ENCODE data around the gene SEMA5A. TPM values are rescaled to one million over a fixed set of nuclear protein-coding genes. Genes with fewer than 3 reads are reported as not detected.

The SEMA5A gene
- total RNA-seq, 1 donor from 2014 or later: 9.3 TPM

- H3K27ac ChIP-seq: no peak overlapping the region
- H3K9me3 ChIP-seq: no peaks in the 10 kb centered on the region
- H3K4me3 ChIP-seq: no peak overlapping the region
- H3K4me1 ChIP-seq: no peaks in the 10 kb centered on the region
- H3K36me3 ChIP-seq: no peaks in the 10 kb centered on the region
- DNase-seq (ENCODE audit: extremely low spot score in 2 of 2): no peak
- H3K27me3 ChIP-seq: no peaks in the 10 kb centered on the region
- TF ChIP-seq POLR2A (IDR thresholded peaks at IDR 0.05): no peak
- TF ChIP-seq POLR2AphosphoS5 (IDR thresholded peaks at IDR 0.05; ENCODE audit: insufficient read depth in 1 of 2, low read depth in 1 of 2): no peak
- TF ChIP-seq, protein P1, sequence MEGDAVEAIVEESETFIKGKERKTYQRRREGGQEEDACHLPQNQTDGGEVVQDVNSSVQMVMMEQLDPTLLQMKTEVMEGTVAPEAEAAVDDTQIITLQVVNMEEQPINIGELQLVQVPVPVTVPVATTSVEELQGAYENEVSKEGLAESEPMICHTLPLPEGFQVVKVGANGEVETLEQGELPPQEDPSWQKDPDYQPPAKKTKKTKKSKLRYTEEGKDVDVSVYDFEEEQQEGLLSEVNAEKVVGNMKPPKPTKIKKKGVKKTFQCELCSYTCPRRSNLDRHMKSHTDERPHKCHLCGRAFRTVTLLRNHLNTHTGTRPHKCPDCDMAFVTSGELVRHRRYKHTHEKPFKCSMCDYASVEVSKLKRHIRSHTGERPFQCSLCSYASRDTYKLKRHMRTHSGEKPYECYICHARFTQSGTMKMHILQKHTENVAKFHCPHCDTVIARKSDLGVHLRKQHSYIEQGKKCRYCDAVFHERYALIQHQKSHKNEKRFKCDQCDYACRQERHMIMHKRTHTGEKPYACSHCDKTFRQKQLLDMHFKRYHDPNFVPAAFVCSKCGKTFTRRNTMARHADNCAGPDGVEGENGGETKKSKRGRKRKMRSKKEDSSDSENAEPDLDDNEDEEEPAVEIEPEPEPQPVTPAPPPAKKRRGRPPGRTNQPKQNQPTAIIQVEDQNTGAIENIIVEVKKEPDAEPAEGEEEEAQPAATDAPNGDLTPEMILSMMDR (IDR thresholded peaks at IDR 0.05): no peak
- intact Hi-C loops (cut with DNase I): no loop called here
These were observed 474.8 kb downstream of the SEMA5A start for GRCh38 chr5:9071074-9071473.

GRCh38 chr5:9069650-9070049 is 476.2 kb downstream of the SEMA5A start:
- intact Hi-C loops (cut with DNase I): no loop called here
- DNase-seq (ENCODE audit: extremely low spot score in 2 of 2): peak in 1 of 2 donors; percentile 60

GRCh38 chr5:9067154-9067553 is 478.7 kb downstream of the SEMA5A start:
- no peaks in the 10 kb centered on the region for H3K4me1 ChIP-seq

More at GRCh38 chr5:9069650-9070049, 476.2 kb downstream of the SEMA5A start:
- Histone ChIP-seq H3K27ac (no peak overlapping the region), H3K4me1 (no peaks in the 10 kb centered on the region), H3K9me3 (no peaks in the 10 kb centered on the region), H3K4me3 (no peak overlapping the region), H3K27me3 (no peaks in the 10 kb centered on the region), H3K36me3 (no peaks in the 10 kb centered on the region)
- no peak for TF ChIP-seq POLR2AphosphoS5 (IDR thresholded peaks at IDR 0.05; ENCODE audit: insufficient read depth in 1 of 2, low read depth in 1 of 2)
- TF ChIP-seq POLR2A (IDR thresholded peaks at IDR 0.05): no peak
- TF ChIP-seq, protein P1 (IDR thresholded peaks at IDR 0.05): no peak

GRCh38 chr5:9066349-9066748 is 479.5 kb downstream of the SEMA5A start:
- intact Hi-C loops (cut with DNase I): no loop called here
- no peaks in the 10 kb centered on the region for H3K27me3 ChIP-seq
- no peak overlapping the region for H3K27ac ChIP-seq
- no peak overlapping the region for H3K4me3 ChIP-seq
- TF ChIP-seq, protein P1 (IDR thresholded peaks at IDR 0.05): no peak
- TF ChIP-seq POLR2AphosphoS5 (IDR thresholded peaks at IDR 0.05; ENCODE audit: insufficient read depth in 1 of 2, low read depth in 1 of 2) (no peak), POLR2A (IDR thresholded peaks at IDR 0.05) (no peak)
- H3K4me1 ChIP-seq: no peaks in the 10 kb centered on the region
- H3K36me3 ChIP-seq: peaks cover 0 to 6% of the 10 kb centered on the region in 2 donors
- peak in 1 of 2 donors; percentile 79 for DNase-seq (ENCODE audit: extremely low spot score in 2 of 2)
- H3K9me3 ChIP-seq: no peaks in the 10 kb centered on the region

More at GRCh38 chr5:9067154-9067553, 478.7 kb downstream of the SEMA5A start:
- no peak for TF ChIP-seq POLR2AphosphoS5 (IDR thresholded peaks at IDR 0.05; ENCODE audit: insufficient read depth in 1 of 2, low read depth in 1 of 2)
- TF ChIP-seq, protein P1 (IDR thresholded peaks at IDR 0.05): no peak
- TF ChIP-seq POLR2A (IDR thresholded peaks at IDR 0.05): no peak
- H3K9me3 ChIP-seq: no peaks in the 10 kb centered on the region
- no peak for DNase-seq (ENCODE audit: extremely low spot score in 2 of 2)
- H3K27me3 ChIP-seq: no peaks in the 10 kb centered on the region
- peaks cover 0 to 5% of the 10 kb centered on the region in 2 donors for H3K36me3 ChIP-seq
- no peak overlapping the region for H3K4me3 ChIP-seq
- intact Hi-C loops (cut with DNase I): no loop called here
- no peak overlapping the region for H3K27ac ChIP-seq

- Histone ChIP-seq H3K36me3 (peaks cover 0 to 6% of the 10 kb centered on the region in 2 donors), H3K4me3 (no peak overlapping the region), H3K27me3 (no peaks in the 10 kb centered on the region), H3K4me1 (peaks cover 5% of the 10 kb centered on the region), H3K9me3 (no peaks in the 10 kb centered on the region), H3K27ac (no peak overlapping the region)
- intact Hi-C loops (cut with DNase I): no loop called here
- DNase-seq (ENCODE audit: extremely low spot score in 2 of 2): no peak
- no peak for TF ChIP-seq POLR2A (IDR thresholded peaks at IDR 0.05)
- TF ChIP-seq, protein P1 (IDR thresholded peaks at IDR 0.05): no peak
- TF ChIP-seq POLR2AphosphoS5 (IDR thresholded peaks at IDR 0.05; ENCODE audit: insufficient read depth in 1 of 2, low read depth in 1 of 2): no peak
These were observed 482.1 kb downstream of the SEMA5A start for GRCh38 chr5:9063615-9064245.
